ENCODE measurements around the gene DLG2.

DLG2 gene

DNA sequence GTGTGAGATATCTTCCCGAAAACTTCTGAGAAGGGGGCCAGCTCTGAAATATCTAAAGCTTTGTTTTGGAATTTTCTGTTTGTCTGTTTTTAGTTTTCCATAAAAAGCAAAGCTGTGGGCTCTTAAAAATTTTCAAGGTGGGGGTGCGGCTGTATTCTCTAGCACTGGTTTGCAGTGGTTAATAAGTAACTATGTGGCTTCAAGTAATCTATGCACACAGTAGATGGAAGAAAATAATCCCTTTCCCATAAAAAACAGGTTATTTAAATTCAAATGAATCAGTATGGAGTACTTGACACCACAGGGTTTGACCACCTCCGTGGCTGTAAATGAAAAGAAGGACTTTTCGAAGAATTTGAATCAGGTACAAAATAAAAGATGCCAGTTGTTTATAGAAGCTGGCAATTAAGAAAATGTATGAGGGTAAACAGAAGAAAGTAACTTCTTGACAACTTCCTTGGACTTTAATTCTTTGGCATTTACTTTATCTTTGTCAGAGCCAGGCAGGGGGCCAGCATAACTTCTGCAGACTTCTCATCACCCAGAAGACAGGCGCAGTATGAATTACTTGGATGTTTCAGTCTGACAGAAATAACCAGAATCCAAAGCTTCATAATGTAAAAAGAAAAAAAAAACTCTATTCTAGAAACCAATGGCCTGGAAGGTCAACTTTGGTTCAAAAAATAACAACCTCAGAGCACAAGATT, 981.0 kb downstream of the DLG2 start:
- no peak for TF ChIP-seq POLR2AphosphoS5 (IDR thresholded peaks at IDR 0.05; ENCODE audit: low read depth)
- TF ChIP-seq, protein P1, sequence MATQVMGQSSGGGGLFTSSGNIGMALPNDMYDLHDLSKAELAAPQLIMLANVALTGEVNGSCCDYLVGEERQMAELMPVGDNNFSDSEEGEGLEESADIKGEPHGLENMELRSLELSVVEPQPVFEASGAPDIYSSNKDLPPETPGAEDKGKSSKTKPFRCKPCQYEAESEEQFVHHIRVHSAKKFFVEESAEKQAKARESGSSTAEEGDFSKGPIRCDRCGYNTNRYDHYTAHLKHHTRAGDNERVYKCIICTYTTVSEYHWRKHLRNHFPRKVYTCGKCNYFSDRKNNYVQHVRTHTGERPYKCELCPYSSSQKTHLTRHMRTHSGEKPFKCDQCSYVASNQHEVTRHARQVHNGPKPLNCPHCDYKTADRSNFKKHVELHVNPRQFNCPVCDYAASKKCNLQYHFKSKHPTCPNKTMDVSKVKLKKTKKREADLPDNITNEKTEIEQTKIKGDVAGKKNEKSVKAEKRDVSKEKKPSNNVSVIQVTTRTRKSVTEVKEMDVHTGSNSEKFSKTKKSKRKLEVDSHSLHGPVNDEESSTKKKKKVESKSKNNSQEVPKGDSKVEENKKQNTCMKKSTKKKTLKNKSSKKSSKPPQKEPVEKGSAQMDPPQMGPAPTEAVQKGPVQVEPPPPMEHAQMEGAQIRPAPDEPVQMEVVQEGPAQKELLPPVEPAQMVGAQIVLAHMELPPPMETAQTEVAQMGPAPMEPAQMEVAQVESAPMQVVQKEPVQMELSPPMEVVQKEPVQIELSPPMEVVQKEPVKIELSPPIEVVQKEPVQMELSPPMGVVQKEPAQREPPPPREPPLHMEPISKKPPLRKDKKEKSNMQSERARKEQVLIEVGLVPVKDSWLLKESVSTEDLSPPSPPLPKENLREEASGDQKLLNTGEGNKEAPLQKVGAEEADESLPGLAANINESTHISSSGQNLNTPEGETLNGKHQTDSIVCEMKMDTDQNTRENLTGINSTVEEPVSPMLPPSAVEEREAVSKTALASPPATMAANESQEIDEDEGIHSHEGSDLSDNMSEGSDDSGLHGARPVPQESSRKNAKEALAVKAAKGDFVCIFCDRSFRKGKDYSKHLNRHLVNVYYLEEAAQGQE (IDR thresholded peaks at IDR 0.05; ENCODE audit: insufficient replicate concordance, low read depth) = no peak
- TF ChIP-seq GABPA (IDR thresholded peaks at IDR 0.05; ENCODE audit: low read depth) = no peak
- TF ChIP-seq, protein P2, sequence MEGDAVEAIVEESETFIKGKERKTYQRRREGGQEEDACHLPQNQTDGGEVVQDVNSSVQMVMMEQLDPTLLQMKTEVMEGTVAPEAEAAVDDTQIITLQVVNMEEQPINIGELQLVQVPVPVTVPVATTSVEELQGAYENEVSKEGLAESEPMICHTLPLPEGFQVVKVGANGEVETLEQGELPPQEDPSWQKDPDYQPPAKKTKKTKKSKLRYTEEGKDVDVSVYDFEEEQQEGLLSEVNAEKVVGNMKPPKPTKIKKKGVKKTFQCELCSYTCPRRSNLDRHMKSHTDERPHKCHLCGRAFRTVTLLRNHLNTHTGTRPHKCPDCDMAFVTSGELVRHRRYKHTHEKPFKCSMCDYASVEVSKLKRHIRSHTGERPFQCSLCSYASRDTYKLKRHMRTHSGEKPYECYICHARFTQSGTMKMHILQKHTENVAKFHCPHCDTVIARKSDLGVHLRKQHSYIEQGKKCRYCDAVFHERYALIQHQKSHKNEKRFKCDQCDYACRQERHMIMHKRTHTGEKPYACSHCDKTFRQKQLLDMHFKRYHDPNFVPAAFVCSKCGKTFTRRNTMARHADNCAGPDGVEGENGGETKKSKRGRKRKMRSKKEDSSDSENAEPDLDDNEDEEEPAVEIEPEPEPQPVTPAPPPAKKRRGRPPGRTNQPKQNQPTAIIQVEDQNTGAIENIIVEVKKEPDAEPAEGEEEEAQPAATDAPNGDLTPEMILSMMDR (IDR thresholded peaks at IDR 0.05; ENCODE audit: insufficient read depth, low read length) = no peak
- no peak for TF ChIP-seq SPI1 (IDR thresholded peaks at IDR 0.05; ENCODE audit: borderline replicate concordance, low read depth)
- DNase-seq (ENCODE audit: low read depth in 1 of 2, low spot score in 1 of 2) = no peak
- Histone ChIP-seq H3K27ac (replicated peaks) (no peak overlapping the region), H3K4me3 (replicated peaks; ENCODE audit: insufficient read depth, low read length) (no peak overlapping the region), H3K27me3 (ENCODE audit: insufficient read depth, poor library complexity, severe bottlenecking) (no peaks in the 10 kb centered on the region)

DNA sequence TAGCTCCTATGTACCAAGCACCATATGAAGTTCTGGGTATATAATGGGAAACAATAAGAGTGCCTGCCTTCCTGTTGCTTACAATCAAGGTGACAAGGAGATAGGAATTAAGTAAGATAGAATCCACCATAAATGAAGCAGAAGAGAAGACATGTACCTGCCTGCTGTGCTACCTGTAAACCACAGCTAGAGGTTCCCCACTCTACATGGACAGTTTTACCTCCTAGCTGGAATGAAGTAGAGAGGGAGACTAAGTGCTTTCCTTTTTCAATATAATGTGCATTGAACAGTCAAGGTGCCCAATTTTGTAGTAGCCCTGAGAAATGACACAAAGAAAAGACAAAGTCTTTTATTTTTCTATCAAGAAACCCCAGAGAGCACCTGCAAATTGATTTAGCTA, 984.6 kb downstream of the DLG2 start:
- Histone ChIP-seq H3K4me3 (replicated peaks; ENCODE audit: insufficient read depth, low read length) (no peak overlapping the region), H3K27ac (replicated peaks) (no peak overlapping the region), H3K27me3 (ENCODE audit: insufficient read depth, poor library complexity, severe bottlenecking) (no peaks in the 10 kb centered on the region)
- no peak for DNase-seq (ENCODE audit: low read depth in 1 of 2, low spot score in 1 of 2)
- no peak for TF ChIP-seq SPI1 (IDR thresholded peaks at IDR 0.05; ENCODE audit: borderline replicate concordance, low read depth)
- TF ChIP-seq, protein P1 (IDR thresholded peaks at IDR 0.05; ENCODE audit: insufficient replicate concordance, low read depth) = no peak
- no peak for TF ChIP-seq POLR2AphosphoS5 (IDR thresholded peaks at IDR 0.05; ENCODE audit: low read depth)
- TF ChIP-seq GABPA (IDR thresholded peaks at IDR 0.05; ENCODE audit: low read depth) = no peak
- TF ChIP-seq, protein P2 (IDR thresholded peaks at IDR 0.05; ENCODE audit: insufficient read depth, low read length) = no peak

DNA sequence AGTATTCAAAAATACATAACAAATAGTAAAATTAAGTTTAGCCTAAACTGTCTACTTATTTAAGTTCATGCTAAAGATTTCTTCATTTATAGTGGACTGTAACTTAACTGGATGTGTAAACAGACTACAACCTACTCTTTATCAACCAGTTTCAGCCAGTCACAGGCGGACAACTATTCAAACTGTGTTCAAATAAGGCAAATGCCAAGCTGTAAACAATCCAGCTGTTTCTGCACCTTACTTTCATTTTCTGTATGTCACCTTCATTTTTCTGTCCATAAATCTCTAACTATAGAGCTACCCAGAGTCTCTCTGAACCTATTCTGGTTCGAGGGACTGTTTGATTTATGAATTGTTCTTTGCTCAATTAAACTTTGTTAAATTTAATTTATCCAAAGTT, 992.8 kb downstream of the DLG2 start:
- Histone ChIP-seq H3K27me3 (ENCODE audit: insufficient read depth, poor library complexity, severe bottlenecking) (no peaks in the 10 kb centered on the region), H3K4me3 (replicated peaks; ENCODE audit: insufficient read depth, low read length) (no peak overlapping the region), H3K27ac (replicated peaks) (no peak overlapping the region)
- TF ChIP-seq, protein P2 (IDR thresholded peaks at IDR 0.05; ENCODE audit: insufficient read depth, low read length) = no peak
- no peak for DNase-seq (ENCODE audit: low read depth in 1 of 2, low spot score in 1 of 2)
